Omental fat pad (tissue), 4 donors: ENCODE data around the gene SGPL1. TPM values are rescaled to one million over a fixed set of nuclear protein-coding genes. Genes with fewer than 3 reads are reported as not detected.
"Not testable (repeated sequence)": the region's sequence is repeated elsewhere in the genome, so short reads cannot be mapped to it uniquely, and the experiment has no call there.

ENCODE experiments used
- ATAC-seq: fragments of 150-250 bp; one replicate; pipeline ENCODE4 v1.9.1; 2016; ENCODE audit warnings: mild to moderate bottlenecking, moderate library complexity; ENCODE audit not compliant: low FRiP score
- DNase-seq: peaks from one replicate; pipeline ENCODE4 v3.0.0-alpha.2; 2019; ENCODE audit warnings: low spot score
- CTCF ChIP-seq, 3 donors: fragments of 450-650 bp; IDR thresholded peaks; one replicate each; pipeline ENCODE4 v1.5.1; 2016 to 2017; ENCODE audit warnings: antibody characterized with exemption in 3 of 3, mild to moderate bottlenecking in 3 of 3, moderate library complexity in 2 of 3
- total RNA-seq, 4 donors: library from RNA; depleted of rRNA; stranded (reverse); fragments of >200 nt; gene quantifications; one replicate each; pipeline ENCODE4 v1.1.0, GENCODE V29; 2016

SGPL1 gene
- total RNA-seq, 4 donors from 2014 or later = 27.8 to 35.3 (median 30.2) TPM

GRCh38 chr10:70917226-70917625, 101.5 kb downstream of the SGPL1 start:
- ATAC-seq = no peak
- no peak for TF ChIP-seq CTCF (IDR thresholded peaks at IDR 0.05)
- no peak for DNase-seq

- DNase-seq = no peak
- ATAC-seq = no peak
- no peak for TF ChIP-seq CTCF (IDR thresholded peaks at IDR 0.05)
Observed at GRCh38 chr10:70917635-70918034, 101.9 kb downstream of the SGPL1 start.

DNA sequence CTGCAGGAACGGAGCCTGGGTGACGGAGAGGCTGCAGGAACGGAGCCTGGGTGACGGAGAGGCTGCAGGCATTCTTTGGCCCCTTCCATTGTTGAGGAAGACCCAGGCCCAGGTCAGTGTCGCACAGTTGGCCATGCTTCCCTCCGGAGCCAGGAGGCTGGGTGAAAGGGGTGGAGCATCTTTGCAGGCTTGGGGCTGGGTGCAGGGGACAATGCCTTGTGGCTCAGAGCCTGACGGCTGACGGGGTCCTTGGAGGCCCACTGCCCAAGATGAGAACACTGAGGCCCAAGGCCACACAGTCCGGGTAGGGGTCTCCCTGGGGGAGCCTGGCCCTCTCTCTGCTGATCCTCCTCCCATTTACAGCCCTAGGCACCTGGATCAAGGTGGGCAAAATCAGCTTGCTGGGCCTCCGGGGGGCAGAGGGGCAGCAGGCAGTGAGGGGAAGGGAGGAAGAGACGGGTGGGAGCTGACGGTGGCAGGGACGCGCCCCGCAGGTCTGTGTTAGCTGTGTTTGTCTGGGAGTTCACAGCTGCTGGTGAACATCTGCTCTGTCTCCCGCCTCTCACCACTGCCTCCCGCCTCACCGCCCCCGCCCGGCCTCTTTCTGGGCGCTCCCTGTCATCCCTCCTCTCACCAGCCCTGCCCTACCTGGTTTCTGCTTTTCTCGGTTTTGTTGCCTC, 103.2 kb downstream of the SGPL1 start:
- TF ChIP-seq CTCF (IDR thresholded peaks at IDR 0.05) = no peak
- ATAC-seq = no peak
- DNase-seq = no peak

GRCh38 chr10:70919906-70920305, 104.2 kb downstream of the SGPL1 start:
- ATAC-seq, DNase-seq: not testable (repeated sequence)

DNA sequence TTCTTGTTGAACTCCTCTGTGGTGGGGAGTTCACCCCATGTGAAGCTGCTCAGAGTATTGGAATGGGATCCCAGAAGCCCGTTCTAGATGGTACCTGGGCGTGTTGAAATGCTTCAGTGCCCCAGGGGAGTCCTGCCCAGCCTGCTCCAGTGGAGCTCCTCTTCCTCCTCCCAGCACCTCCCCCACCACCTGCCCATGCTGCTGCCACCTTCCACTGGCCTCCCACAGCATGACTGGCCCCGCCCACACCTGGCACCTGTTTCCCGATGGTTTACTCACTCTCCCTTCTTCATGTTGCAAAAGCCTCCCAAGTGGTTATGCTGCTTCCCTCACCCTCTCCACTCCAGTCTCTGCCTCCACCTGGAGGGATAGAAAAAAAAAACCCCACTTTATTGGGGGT, 104.8 kb downstream of the SGPL1 start:
- TF ChIP-seq CTCF (IDR thresholded peaks at IDR 0.05) = no peak
- DNase-seq (no peak), ATAC-seq (no peak)

GRCh38 chr10:70921285-70921684, 105.5 kb downstream of the SGPL1 start:
- no peak for TF ChIP-seq CTCF (IDR thresholded peaks at IDR 0.05)
- no peak for DNase-seq
- no peak for ATAC-seq

DNA sequence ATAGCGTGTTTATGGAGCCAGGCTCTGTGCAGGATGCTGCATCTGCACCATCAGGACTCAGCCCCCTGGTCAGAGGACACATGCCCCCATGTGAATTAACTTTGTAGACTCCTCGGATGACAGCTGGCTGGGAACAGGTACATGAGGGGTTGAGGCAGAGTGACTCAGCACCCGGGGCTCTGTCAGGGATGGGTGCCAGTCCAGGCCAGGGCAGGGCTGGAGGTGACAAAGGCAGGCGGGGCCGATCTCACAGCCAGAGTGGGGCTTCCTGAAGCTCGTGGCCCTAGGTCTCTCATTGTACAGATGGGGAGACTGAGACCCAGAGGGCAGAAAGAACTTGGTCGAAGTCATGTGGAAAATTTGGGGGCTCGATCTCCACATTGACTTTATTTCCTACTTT, 107.9 kb downstream of the SGPL1 start:
- no peak for TF ChIP-seq CTCF (IDR thresholded peaks at IDR 0.05)
- no peak for ATAC-seq

More for the DNA sequence above, 107.9 kb downstream of the SGPL1 start:
- DNase-seq = no peak
